GM18873 (cell line): ENCODE results near the gene REXO5.
"Not testable (repeated sequence)": the region's sequence is repeated elsewhere in the genome, so short reads cannot be mapped to it uniquely, and the experiment has no call there.

Experiments used
- ATAC-seq: cut with Tn5 transposase; IDR thresholded peaks from one replicate; pipeline ENCODE4 v1.9.1; 2021; ENCODE audit warnings: mild to moderate bottlenecking, moderate library complexity, moderate number of reproducible peaks; ENCODE audit not compliant: unreplicated experiment, low FRiP score

REXO5 gene

DNA sequence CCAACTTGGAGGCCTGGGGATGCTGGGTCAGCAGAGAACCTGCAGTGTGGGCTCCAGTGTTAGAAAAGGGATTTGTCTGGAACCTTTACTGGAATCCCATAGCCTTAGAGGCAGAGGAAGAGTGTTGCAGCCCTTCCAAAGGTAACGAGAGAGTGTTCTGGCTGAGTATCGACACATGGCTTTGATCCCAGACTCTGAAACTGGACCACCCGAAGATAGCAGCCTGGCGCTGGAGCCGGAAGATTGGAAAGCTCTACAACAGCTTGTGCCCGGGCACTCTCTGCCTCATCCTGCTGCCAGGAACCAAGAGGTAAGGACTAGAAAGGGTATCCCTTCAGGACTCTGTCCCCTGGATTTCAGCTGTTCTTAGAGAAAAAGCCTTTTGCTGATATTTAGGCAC lies 39.7 kb downstream of the REXO5 start:
- no peak for ATAC-seq

DNA sequence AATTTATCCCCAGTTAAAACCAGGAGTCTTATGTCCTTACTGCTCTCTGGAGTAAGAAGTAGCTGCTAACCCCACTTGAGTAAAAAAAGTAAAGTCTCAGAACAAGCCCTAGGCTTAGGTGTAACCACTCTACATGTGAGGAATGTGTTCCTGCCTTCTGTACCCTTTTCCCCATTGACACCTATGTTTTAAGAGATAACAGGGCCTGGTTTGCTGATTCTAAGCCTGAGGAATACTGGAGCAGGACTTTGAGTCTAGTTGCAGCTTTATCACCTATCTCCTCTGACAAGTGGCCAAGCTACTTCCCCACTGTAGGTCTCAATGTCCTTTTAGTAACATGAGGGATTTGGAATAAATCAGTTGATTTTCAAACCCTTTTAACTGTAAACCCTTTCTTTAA lies 40.2 kb downstream of the REXO5 start:
- ATAC-seq, result no peak

GRCh38 chr16:20847550-20847949 lies 41.2 kb downstream of the REXO5 start:
- no peak for ATAC-seq

- ATAC-seq, result no peak
Observed at GRCh38 chr16:20849589-20850390, 43.5 kb downstream of the REXO5 start.

- no peak for ATAC-seq
Observed at GRCh38 chr16:20850981-20851380, 44.7 kb downstream of the REXO5 start.

- ATAC-seq, result no peak
Observed at GRCh38 chr16:20851601-20852000, 45.3 kb downstream of the REXO5 start.

DNA sequence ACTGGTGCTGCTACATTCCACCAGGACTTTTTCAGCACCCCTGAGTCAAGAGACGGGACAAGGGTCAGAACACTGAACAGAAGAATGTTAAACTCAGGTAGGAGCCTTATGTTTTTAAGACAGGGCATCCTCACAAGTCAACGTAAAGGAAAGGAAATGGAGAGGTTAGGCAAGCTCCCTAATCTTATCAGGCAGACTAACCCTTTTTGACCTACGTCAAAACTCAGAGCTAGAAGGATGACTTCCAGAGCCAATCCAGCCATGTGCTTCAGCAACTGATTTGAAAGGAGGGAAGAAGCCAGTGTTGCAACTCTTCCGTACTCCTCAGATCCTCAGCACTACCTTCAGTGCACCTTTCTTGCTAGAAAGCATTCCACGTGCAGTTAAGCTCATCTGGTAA lies 46.8 kb downstream of the REXO5 start:
- no peak for ATAC-seq

- no peak for ATAC-seq
Observed at GRCh38 chr16:20853981-20854620, 47.8 kb downstream of the REXO5 start.

GRCh38 chr16:20854963-20855362 lies 48.6 kb downstream of the REXO5 start:
- no peak for ATAC-seq

DNA sequence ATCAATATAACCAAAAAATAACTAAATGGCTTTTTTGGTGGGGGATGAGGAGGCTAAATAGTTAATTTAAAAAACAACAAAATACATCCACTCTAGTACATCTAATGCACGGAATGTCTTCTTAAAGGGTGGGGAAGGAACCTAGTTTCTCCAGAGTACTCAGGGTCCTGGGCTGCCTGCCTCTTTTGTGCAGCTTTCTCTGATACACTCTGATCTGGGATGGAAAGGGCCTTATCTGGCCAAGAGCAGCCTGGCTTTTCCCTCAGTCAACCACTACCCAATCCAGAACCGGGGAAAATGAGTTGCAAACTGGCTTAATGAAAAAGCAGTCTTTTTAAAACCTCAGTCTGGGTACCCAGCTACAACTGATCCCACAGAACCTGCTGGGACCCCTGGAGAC lies 51.0 kb downstream of the REXO5 start:
- ATAC-seq, result no peak

DNA sequence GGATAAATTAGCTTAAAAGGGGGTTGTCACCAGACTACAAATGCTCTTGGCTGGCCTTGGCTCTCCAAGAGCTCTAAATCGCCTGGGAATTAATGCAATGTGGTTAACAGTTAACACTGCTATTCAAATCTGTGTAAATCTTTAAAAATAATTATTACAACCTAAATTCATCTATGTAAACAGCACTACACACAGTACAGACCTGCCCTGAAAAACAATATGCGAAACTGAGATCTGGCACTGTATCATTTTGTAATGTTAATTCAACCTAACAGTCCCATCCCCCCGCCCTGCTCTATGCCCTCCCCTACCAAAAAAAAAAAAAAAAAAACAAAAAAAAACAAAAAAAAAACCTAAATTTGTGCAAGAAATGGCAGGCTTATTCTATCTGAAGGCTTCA lies 52.9 kb downstream of the REXO5 start:
- ATAC-seq, result no peak

GRCh38 chr16:20859699-20860098 lies 53.4 kb downstream of the REXO5 start:
- no peak for ATAC-seq

DNA sequence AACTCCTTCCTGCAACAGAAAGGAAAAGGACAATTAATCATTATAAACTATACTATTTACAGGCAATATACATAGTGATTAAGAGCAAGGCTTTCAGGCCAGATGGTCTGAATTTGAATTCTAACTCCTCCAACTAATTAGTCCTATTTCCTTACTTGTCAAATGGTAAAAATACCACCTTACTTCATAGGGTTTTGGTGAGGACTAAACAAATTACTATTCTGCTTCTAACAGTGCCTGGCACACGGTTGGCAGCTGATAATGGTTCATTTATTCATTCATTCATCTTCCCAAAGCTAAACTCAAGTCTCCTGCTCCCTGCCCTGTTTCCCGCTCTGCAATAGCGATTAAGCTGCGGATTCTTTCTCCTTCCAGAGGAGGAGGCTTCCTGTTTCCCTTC lies 54.0 kb downstream of the REXO5 start:
- ATAC-seq, result no peak

DNA sequence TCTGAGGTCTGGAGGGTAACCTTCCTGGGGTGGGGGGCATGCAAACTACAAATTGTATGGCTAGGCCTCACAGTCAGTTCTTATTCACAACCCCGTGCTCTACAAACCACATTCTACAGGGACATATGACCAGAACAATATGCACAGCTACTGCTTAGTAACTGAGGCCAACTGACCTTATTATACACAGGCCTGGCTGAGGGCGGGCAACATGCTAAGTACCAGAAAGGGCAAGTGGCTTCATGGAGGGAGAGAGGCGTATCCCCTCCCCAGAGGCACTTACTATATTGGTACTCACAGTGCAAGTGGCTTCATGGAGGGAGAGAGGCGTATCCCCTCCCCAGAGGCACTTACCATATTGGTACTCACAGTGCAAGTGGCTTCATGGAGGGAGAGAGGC lies 54.7 kb downstream of the REXO5 start:
- not testable (repeated sequence) for ATAC-seq

GRCh38 chr16:20862162-20862960 lies 56.0 kb downstream of the REXO5 start:
- no peak for ATAC-seq

GRCh38 chr16:20864376-20864775 lies 58.0 kb downstream of the REXO5 start:
- ATAC-seq, result not testable (repeated sequence)

DNA sequence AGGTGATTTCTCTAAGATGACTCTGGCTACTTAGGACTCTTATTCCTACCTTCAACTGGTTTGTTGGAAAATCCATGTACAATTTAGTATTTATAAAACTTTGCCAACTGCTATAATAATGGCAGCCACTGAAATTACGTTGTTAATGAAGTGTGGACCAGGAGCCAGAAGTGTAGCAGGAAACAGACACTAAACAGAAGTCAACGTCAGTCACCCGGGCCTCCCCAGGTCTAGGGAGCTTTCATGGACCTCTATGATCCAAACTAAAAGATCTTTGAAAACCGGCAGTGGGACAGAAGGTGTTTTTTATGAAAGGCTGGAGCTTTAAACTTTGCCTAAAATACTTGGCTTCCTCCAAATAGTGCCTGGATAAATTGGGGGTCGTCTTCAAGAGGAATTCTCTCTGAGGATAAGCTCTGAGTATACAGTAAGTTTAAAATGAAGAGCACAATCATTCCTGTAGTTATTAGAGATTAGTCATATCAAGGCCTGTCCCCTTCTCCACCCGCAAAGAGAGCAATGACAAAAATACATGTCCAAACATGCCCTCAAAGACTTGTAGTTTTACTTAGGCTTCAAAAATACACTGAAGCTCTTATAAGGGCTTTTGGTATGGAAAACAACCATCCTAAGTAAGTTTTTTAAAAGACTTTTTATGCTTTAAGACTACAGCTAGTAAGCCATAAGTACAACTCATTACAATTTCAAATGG lies 59.2 kb downstream of the REXO5 start:
- peak; percentile 45 for ATAC-seq

- peak; percentile 10 for ATAC-seq
Observed at GRCh38 chr16:20866145-20866772, 59.9 kb downstream of the REXO5 start.

DNA sequence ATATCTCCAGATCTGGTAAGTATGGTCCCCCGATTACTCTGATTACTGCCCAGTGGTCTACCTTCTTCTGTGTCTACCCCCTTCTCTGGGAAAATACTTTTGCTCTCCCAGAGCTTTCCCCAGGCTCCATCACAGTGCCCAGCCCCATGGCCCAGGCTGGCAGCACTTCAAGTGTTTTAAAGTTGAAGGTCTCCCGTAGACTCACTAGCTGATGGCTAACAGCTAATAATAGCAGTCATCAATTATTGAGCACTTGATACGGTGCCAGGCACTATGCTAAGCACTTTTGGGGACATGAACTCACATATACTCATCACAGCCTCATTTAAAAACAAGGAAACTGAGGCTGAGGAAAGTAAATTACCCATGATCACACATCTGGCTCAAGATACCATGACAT lies 60.5 kb downstream of the REXO5 start:
- ATAC-seq, result no peak

GRCh38 chr16:20867585-20867984 lies 61.3 kb downstream of the REXO5 start:
- no peak for ATAC-seq
